Right forelimb (tissue), 1 donor: ENCODE data around the gene PTPN18.

ENCODE experiments used
- DNase-seq: peaks from one replicate; pipeline ENCODE4 v3.0.0-alpha.2; 2018

The PTPN18 gene

DNA sequence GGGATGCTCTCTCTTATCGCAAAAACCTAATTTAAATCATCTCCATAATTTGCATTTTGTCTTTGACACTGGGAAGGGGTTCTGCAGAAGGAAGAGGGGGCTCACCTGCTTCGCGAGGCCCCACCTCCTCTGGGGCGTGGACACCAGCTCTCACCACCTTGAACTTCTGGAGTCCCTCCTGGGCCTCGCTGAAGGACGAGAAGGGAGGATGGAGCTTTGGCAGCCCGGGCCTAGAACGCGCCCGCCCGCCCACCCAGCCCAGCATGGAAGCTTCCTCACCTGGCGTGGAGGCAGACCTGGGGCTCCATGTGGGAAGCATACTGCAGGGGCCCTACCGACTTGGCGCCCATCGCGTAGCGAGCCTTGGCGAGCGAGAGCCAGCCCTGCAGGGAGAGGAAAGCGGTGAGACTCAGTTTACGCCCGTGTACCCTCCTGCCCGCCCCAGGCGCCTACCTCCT, 14.3 kb upstream of the PTPN18 start:
- DNase-seq = no peak

DNA sequence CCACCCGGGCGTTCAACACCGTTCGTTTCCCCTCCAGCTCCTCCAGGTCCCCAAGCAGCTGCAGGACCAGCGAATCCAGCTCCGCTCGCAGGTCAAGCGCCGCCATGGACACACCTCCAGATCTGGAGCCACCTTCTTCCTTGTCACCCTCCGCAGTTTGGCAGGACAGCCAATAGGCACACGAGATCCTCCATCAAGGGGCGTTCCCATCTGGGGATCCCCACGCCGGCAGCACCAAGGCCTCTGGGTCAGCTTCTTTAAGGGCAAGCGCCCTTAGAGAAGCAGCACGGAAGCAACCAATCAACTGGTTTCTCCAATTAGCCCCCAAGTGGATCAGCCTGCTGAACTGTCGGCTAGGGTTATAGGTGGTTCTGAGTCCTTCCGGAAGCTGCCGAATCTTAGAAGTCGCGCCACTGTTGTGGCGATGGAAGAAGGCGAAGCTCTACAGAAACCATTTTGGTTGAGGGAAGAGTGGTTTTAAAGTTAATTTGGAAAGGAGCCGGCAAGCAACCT, 13.8 kb upstream of the PTPN18 start:
- peak; percentile 91 for DNase-seq

DNA sequence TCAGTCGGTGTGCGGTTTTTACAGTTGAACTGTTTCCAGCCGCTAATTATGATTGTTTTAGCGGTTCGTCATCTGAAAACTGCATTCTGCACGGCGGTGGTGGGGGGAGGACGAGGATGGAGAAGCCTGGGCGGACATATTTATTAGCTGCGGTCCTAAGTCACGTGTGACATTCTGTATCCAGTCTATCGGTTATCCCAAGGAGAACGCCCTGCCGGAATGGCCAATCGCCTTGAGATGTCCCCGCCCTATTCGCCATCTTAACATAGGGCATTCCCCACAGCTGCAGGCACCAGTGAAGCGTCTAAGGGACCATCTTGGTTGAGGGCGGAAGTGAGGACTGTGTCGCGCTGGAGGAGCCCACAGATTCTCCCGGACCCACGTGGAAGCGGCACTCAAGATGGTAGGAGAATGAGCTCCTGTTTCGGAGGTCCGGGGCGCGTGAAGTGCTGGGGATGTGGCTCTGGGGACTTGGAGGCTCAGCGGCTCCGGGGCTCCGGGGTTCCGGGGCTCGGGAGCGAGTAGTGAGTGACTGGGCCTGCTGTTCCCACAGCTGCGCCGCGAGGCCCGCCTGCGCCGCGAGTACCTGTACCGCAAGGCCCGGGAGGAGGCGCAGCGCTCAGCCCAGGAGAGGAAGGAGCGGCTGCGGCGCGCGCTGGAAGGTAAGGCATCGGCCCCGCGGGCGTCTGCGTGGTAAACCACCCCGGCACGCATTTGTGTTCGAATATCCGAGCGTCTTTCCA, 13.2 kb upstream of the PTPN18 start, which contains the start of gene IMP4:
Gene IMP4 (plus strand): TSS at position 365 of the 743 bp plus-strand sequence. CDS start 36 bp downstream, at position 401.
- peak; percentile 95 for DNase-seq

DNA sequence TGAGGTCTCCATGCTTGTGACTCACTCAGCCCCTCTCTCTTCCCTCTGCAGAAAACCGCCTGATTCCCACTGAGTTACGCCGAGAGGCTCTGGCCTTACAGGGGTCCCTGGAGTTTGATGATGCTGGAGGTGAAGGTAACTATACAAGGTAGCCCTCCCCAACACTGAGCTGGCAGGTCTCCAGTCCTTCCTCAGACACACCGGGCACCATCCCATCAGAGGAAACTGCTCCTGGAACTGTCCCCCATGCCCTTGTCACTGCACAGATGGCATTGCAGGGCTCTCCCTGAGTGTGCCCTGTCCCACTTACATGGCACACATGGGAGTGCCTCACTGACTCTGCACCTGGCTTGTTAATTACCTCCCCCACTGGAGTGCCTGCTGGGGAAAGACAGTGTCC, 11.3 kb upstream of the PTPN18 start:
- no peak for DNase-seq

DNA sequence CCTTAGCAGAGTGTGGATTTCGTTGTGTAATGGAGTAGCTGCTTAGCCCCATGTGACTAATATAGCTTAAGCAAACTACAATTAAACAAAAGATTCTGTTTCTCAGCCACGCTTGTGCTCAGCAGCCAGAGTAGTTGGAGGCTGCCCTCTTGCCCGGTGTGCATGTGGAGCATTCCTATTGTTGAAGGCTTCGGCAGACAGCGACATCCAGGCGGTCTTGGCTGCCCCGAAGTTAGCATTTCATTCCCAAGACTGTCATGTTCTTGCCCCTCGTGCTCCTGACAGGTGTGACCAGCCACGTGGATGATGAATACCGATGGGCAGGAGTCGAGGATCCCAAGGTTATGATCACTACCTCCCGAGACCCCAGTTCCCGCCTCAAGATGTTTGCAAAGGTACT, 10.8 kb upstream of the PTPN18 start:
- DNase-seq = no peak

DNA sequence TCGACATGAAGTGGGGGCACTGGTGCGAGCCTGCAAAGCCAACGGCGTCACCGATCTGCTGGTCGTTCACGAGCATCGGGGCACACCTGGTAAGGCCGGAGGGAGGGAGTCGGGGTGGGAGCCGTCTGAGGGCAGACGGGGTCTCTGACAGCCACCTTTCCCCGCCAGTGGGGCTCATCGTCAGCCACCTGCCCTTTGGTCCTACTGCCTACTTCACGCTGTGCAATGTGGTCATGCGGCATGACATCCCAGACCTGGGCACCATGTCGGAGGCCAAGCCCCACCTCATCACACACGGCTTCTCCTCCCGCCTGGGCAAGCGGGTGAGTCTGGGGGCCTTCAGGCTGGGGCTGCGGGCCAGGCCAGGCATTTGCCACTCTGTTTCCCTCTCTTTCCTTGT, 10.2 kb upstream of the PTPN18 start:
- no peak for DNase-seq

DNA sequence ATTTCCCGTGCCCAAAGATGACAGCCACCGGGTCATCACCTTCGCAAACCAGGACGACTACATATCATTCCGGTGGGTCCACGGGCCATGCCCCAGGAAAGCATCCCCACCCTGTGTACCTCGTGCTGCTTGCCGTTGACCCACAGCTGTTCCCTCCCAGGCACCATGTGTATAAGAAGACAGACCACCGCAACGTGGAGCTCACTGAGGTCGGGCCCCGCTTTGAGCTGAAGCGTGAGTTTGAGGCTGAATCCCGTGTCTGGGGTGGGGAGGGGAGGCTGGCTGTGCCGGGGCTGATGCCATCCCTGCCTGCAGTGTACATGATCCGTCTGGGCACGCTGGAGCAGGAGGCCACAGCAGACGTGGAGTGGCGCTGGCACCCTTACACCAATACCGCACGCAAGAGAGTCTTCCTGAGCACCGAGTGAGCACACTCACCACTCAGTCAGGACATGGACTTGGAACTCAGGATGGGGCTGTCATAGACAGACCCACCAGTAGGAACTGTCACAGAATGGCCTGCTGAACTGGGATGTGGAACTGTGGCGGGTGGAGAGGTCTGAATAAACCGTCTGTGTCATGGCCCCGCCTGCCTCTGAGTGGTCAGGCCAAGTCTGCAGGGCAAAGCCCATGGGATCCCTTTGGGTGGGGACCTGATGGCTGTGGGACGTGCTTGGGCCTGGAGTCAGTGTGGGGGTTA, 9.7 kb upstream of the PTPN18 start:
- DNase-seq = no peak

DNA sequence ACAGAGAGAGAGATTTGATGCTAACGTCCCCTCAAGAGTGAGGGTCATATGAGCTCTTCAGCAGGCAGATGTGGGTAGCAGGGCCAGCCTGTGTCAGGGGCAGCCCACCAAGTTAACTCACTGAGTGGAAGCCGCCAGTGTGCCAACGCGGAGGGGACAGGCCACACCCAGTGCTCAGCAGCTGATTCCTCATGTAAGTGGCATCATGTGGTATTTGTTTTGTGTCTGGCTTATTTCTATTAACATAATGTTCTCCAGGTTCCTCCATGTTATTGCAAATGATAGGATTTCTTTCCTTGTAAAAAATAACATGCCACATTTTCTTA, 9.2 kb upstream of the PTPN18 start:
- DNase-seq = no peak

DNA sequence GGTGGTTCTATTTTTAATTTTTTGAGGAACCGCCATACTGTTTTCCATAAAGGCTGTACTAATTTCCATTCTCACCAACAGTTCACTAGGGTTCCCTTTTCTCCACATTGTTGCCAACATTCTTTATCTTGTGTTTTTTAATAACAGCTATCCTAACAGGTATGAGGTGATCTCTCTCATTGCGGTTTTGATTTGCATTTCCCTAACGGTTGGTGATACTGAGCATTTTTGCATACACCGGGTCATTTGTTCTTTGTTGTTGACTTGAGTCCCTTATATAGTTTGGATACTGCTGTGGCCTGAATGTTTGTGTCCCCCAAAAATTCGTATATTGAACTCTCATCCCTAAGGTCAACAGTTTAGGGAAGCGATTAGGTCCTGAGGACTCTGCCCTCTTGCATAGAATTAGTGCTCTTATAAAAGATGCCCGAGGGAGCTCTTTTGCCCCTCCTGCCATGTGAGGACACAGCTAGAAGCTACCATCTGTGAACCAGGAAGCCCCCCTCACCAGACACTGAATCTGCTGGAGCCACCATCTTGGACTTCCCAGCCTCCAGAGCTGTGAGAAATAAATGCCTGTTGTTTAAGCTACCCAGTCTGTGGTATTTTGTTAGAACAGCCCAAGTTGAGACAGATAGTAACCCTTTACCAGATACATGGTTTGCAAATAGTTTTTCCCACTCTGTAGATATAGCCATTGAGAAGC, 8.5 kb upstream of the PTPN18 start:
- DNase-seq = no peak

DNA sequence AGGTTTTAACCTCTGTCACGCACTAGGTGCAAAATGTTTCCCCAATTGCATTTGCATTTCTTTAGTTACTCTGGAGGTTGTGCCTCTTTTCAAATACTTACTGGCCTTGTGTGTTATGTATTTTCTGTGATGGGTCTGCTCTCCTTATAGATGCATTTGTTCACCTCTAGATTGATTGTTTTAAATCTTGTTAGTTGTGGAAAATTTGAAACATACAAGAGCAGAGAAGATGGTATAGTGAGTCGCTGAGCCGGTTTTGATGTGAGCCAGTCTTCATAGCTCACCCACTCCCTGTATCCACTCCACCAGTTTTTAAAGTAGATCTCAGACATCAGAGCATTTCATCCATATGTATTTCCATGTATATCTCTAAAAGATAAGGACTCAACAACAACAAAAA, 6.7 kb upstream of the PTPN18 start:
- DNase-seq = no peak

DNA sequence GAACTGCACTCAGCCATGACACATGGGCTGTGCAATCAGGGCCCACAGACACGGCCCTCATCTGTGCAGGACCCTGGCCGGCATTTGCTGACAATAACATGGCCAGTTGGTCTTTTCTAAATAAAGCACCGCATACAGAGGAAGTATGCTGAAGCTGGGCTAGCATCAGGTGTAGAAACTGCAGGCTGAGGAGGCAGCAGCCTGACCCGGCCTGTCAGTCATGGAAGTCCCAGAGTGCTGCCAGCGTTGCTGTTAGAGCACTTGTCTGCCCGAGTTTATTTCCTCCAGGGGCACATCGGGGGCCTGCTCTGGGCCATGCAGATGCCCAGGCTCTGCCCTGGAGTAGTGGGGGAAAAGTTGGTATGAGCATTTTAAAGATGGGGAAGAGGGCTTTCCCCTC, 4.1 kb upstream of the PTPN18 start:
- DNase-seq = no peak

DNA sequence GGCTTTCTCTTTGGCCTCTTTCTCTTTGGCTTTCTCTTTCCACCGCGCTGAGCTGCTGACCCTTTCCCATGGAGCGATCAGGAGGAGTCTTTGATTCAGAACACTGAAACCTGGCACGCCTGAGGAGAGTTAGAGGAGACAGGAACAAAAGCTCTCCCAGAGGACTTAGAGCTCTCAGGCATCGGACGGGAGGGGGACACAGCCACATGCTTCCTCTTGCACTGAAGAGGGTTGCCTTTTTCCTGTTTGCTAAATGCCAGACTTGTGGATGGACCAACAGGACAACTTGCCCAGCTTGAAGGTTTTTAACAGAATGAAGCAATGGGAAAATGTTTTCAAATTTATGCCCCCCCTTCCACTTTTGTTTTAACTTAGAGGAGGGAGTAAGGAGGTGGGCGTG, 3.6 kb upstream of the PTPN18 start:
- DNase-seq = no peak

DNA sequence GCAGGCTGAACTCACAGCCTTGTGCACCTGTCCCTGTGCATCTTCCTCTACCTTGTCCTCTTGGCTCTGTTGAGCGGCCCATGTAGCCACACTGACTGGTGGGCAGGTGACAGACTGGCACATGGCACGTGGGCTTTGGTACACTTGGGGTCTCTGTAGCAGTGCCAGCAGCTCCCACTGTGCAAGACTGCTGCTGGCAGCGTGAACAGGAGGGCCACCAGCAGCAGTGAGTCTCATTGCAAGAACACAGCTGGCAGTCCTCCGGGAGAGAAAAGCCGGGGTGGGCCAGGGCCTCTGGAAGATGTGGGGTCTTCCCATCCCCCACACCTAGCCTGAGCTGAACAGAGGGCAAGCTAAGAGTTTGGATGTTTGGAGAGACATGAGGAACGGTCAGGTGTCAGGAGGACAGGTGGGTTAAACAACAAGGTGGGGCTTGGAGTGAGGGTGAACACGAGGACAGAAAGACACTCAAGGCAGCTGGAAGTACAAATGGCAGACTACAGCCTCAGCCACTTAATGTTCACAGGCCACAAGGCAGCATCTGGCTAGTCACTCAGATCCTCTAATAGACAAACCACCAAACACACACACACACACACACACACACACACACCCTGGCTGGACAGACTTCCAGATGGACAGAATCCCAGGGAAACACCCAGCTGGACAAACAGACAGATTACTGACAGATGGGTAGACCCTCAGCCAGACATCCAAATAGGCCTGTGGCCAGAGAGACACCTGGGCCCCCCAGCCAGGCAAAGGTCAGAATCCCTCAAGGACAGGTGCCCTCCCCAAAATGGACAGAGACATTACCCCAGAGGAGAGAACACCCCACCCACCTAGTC, 2.3 kb upstream of the PTPN18 start:
- DNase-seq = no peak

DNA sequence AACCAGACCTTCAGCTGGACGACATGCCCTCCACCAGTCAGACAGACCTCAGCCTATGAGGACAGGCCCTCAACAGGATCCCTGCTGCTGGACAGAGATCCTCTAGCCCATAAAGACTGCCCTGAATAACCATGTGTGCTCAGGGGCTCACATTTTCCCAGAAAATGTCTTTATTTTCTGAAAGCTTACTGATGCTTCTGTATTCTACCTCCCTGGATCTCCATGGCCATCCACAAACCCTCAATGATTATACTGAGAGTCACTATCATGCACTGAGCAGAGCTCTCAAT, 1.8 kb upstream of the PTPN18 start:
- DNase-seq = no peak

DNA sequence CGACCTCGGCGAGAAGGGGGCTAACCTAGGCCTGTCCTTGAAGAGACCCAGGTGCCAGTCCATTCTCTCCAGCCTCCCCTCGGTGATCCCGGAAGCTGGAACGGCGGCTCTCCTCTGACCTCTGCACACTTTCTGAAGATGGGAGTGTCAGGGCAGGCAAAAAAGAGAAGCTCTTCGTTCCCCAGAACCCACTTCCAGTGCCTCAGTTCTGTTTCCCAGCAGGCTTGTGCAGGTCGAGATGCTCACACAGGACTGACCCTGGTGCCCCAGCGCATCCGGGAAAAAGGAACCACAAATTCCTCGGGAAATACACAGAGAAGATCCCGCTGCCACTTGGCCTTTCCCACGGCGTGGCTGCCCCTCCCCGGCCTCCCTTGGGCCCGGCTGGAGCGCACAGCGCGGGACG, 681 bp upstream of the PTPN18 start:
- DNase-seq = no peak

DNA sequence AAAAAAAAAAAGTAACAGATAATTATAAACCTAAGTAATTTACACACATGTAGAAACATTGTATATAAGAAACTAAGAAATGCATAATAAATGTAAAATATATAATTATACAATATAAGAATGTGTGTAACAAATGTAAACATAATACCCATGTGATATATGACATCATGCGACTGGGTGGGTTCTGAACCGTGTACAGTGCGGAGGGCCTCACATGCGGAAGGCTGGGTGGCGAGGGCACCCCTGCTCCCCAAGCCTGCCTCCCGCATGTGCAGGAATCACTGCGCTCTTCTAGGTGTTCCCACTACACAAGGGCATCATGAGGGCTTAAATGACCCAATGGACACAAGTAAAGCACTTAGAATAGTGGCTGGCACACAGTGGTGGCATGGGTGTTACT, 2.0 kb downstream of the PTPN18 start:
- no peak for DNase-seq

DNA sequence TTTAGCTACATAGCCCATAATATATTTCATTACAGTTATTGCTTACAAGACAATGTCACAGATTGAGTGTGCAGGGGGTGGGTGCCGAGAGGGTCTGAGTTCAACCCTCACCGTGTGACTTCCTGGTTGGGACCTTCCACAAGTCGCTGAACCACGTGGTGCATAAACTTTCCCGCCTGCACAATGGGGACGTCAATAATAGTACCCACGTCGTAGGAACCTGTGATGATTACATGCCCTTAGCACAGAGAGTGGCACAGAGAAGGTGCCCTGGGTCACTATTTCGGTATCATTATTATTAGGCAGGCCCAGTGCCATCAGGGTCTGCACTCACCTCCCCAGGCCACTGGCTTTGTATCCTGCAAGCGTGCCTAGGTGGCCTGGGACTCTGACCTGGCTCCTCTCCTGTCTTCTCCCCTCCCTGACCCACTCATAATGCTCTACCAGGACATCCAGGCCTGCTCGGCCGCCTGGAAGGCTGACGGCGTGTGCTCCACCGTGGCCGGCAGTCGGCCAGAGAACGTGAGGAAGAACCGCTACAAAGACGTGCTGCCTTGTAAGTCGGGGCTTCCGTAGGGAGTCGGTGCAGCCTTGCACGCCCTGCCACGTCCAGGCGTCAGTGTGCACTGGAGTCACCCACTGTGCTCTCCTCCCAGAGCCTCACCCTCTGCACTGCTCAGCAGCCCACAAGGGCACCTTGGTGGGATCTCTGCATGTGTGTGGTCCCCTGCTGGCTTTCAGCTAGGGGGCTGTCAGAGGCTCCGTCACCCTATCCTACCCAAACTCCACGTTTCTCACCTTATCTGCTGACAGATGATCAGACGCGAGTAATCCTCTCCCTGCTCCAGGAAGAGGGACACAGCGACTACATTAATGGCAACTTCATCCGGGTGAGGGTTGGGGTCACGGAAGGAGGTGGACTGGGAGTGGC, 2.8 kb downstream of the PTPN18 start:
- no peak for DNase-seq

DNA sequence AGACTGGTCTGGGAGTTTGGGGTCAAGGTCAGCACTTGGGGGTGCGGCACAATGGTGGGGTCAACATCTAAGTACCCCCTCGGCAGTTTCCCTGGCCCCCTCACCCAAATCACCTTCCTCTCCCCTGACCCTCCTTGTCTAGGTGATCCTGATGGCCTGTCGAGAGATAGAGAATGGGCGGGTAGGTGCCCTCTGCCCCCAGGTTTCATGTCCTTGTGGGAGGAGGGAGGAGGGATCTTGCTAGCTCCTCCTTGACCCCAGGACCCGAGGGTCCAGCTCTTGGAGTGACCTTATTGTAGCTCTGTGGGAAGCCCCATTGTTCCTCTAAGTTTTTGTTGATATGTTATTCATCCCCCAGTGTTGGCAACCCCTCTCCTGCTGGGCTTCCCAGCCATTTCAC, 3.6 kb downstream of the PTPN18 start:
- DNase-seq = no peak

DNA sequence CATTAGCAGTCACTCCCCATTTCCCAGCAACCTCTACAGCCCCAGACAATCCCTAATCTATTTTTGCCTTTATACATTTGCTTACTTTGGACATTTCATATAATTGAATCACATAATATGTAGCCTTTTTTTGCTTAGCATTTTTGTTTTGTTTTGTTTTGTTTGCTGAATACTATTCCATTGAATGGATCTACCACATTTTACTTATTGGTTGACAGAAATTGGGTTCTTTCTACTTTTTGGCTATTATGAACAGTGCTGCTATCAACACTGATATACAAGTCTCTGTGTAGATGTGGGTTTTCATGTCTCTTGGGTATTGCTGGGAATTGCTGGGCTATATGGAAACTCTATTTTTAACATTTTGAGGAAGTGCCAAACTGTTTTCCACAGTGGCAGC, 7.6 kb downstream of the PTPN18 start:
- DNase-seq = no peak

DNA sequence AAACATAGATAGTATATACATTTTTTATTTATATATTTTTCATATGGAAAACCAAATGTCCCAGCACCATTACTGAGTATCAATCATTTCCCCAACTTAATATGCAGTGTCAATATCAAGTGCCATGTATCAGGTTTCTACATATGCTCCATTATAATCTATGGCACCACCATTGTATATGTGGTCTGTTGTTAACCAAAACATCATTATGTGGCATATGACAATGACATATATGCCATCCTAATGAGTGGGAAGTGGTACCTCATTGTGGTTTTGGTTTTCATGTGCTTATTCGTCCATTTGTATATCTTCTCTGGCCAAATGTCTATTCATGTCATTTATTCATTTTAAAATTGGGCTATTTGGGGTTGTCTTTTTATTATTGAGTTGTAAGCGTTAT, 9.2 kb downstream of the PTPN18 start:
- DNase-seq = no peak

DNA sequence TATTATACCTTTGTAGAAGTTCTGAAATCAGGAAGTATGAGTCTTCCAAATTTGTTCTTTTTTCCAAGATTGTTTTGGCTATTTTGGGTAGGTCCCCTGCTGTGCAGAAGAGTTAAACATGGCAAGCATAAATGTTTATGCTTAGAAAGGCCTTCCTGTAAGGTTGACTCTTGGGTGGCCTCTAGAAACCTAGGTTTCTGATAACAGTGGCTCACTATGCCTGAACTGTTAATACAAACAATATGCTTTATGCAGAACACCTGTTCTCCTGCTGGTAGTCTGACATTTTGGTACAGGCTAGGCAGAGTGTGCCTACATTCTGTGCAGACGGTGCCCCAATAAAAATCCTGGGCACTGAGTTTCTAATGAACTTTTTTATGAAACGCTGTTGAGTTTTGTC, 10.1 kb downstream of the PTPN18 start:
- no peak for DNase-seq

DNA sequence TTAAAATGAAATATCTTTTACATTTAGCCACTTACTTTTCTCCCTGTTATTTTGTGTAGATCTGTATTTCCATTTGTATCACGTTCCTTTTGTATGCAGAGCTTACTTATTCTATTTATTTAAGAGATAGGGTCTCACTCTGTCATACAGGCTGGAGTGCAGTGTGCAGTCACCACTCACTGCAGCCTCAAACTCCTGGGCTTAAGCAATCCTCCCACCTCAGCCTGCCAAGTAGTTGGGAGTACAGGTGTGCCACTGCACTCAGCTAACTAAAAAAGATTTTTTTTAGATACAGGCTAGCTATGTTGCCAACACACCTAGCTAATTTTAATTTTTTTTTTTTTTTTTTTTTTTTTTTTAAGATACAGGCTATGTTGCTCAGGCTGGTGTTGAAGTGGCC, 10.9 kb downstream of the PTPN18 start:
- DNase-seq = no peak
